ENCODE results near the gene RAMACL.

DNA sequence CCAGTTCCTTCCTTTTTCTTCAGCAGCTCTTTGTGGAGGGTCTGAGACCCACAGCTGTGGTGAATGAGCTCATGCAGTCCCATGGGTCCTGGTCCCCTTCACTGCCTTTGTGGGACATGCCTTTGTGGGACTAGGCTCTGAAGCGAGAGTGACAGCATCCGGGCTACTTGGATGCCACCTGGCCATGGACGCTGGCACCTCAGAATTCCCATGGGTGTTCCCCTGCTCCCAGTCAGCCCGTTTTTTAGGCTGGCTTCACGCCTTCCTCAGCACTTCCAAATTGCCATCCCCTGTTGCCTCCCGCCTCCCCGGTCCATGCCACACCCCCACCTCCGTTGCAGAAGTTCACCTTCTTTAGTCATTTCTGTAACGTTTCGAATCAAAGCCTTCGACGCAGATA is 45.1 kb downstream of the RAMACL start:
- TF ChIP-seq, protein P1, sequence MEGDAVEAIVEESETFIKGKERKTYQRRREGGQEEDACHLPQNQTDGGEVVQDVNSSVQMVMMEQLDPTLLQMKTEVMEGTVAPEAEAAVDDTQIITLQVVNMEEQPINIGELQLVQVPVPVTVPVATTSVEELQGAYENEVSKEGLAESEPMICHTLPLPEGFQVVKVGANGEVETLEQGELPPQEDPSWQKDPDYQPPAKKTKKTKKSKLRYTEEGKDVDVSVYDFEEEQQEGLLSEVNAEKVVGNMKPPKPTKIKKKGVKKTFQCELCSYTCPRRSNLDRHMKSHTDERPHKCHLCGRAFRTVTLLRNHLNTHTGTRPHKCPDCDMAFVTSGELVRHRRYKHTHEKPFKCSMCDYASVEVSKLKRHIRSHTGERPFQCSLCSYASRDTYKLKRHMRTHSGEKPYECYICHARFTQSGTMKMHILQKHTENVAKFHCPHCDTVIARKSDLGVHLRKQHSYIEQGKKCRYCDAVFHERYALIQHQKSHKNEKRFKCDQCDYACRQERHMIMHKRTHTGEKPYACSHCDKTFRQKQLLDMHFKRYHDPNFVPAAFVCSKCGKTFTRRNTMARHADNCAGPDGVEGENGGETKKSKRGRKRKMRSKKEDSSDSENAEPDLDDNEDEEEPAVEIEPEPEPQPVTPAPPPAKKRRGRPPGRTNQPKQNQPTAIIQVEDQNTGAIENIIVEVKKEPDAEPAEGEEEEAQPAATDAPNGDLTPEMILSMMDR (IDR thresholded peaks at IDR 0.05; ENCODE audit: insufficient read depth, low read depth, low read length), result no peak
- TF ChIP-seq EZH2 (IDR thresholded peaks at IDR 0.05; ENCODE audit: insufficient read depth, low read length), result no peak

Measured in astrocyte (in vitro differentiated cells and primary cell).